Ovary (tissue), 3 donors: ENCODE data around the gene AGBL4.

Experiments used
- POLR2A ChIP-seq: fragments of 450-650 bp; IDR thresholded peaks from one replicate; pipeline ENCODE4 v1.6.1; 2017; ENCODE audit warnings: antibody characterized with exemption, mild to moderate bottlenecking, moderate library complexity
- TF ChIP-seq, protein P1 (sequence below), 3 donors: fragments of 450-650 bp in 2 of 3; fragments of 200-600 bp in 1 of 3; IDR thresholded peaks; one replicate each; pipeline versions ENCODE4 v1.5.1 to v1.8.0; 2016 to 2022; ENCODE audit warnings: antibody characterized with exemption in 3 of 3, mild to moderate bottlenecking in 1 of 3
- donor health status: DM: no; HTN: no; CAD: no.

DNA sequence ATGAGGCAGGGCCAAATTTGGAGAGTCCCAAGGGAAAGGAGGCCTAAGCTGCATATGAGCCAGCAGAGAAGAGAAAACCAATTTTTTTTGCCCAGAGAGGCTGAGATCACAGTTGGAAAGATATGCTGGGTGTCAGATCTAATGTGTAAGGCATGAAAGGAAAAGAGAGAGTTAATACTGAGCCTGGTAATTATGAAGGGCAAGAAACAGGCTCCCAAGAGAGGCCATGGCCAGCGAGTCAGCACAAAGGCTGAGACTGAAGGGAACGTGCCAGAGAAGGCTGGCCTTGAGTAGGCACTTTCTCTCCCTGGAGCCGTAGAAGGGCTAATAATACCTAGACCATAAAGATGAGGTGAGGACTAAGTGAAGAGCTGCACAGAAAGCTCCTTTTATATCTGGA lies 1215.3 kb downstream of the AGBL4 start:
- no peak for TF ChIP-seq POLR2A
- TF ChIP-seq, protein P1, sequence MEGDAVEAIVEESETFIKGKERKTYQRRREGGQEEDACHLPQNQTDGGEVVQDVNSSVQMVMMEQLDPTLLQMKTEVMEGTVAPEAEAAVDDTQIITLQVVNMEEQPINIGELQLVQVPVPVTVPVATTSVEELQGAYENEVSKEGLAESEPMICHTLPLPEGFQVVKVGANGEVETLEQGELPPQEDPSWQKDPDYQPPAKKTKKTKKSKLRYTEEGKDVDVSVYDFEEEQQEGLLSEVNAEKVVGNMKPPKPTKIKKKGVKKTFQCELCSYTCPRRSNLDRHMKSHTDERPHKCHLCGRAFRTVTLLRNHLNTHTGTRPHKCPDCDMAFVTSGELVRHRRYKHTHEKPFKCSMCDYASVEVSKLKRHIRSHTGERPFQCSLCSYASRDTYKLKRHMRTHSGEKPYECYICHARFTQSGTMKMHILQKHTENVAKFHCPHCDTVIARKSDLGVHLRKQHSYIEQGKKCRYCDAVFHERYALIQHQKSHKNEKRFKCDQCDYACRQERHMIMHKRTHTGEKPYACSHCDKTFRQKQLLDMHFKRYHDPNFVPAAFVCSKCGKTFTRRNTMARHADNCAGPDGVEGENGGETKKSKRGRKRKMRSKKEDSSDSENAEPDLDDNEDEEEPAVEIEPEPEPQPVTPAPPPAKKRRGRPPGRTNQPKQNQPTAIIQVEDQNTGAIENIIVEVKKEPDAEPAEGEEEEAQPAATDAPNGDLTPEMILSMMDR (IDR thresholded peaks at IDR 0.05) = no peak
